ENCODE measurements around the gene CDK5RAP3. TPM values are rescaled to one million over a fixed set of nuclear protein-coding genes. Genes with fewer than 3 reads are reported as not detected.

CDK5RAP3 gene
- total and polyA plus RNA-seq, 2 experiments from 2014 or later, result 92.6 to 106 TPM

DNA sequence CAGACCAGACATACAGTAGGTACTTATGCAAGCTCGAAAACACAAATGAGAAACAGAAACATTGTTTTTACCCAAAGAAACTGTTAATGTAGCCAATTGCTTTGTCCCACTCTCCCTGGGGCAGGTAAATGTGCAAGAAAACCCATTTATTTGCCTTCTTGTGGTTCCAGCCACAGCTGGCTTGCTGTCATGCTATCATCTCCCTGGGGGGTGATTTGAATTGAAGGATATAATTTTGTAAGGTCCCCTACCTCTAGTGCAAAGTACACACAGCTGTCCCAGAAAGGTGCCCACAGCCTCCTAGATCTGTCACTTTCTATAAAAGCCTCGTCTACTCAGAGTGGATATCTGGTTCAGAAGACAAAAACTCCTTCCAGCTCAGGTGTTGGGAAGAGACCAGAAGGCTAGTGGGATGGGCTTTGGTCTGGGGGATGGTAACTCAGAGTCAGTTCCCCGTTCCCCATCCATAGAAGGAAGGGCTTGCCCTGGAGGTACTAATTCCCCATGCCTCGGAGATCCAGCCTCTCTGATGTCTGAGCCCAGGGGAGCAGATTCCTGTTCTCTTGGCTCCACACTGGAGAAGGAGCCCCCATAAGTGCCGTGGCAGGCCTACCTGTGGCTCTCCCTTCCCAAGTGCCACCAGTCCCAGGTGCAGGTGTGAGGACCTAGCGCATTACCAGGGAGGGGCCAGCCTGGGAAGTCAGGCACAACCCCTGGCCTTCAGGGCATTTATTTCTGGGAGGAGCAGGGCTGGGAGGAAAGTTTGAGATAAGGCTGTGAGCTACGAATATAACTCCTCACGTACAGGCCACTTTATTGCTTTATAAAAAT is 10.9 kb upstream of the CDK5RAP3 start:
- Mint-ChIP-seq H3K4me3 (no peak overlapping the region), H3K4me1 (peaks cover 36% of the 10 kb centered on the region), H3K9me3 (peaks cover 2% of the 10 kb centered on the region; the same call in 1 of the 3 replicates), H3K27ac (no peak overlapping the region), H3K36me3 (ENCODE audit: low read depth) (no peaks in the 10 kb centered on the region), H3K27me3 (ENCODE audit: insufficient read depth, low read depth, poor library complexity) (peaks cover 6% of the 10 kb centered on the region)
- Histone ChIP-seq H3F3A (replicated peaks; ENCODE audit: low read depth) (no peaks in the 10 kb centered on the region), H3K36me3 (ENCODE audit: insufficient read depth) (no peaks in the 10 kb centered on the region), H3K27ac (ENCODE audit: low read depth) (no peak overlapping the region), H3K4me1 (ENCODE audit: insufficient read depth) (peaks cover 21% of the 10 kb centered on the region), H3K79me2 (replicated peaks; ENCODE audit: insufficient read depth) (no peaks in the 10 kb centered on the region), H3K4me3 (no peak overlapping the region), H3K9me2 (ENCODE audit: insufficient read depth) (no peaks in the 10 kb centered on the region), H2AFZ (no peak overlapping the region), H4K20me1 (replicated peaks; ENCODE audit: insufficient read depth) (no peaks in the 10 kb centered on the region), H3K27me3 (ENCODE audit: insufficient read depth) (no peaks in the 10 kb centered on the region), H3K4me2 (no peak overlapping the region)
- no peak for ATAC-seq
- no peak for DNase-seq (ENCODE audit: low spot score)
- TF ChIP-seq CREB1 (CRISPR knock-in tag; IDR thresholded peaks at IDR 0.05; ENCODE audit: low read depth) (no peak), NANOG (IDR thresholded peaks at IDR 0.05; ENCODE audit: borderline replicate concordance) (no peak), ETS1 (IDR thresholded peaks at IDR 0.05) (no peak), EZH2phosphoT487 (IDR thresholded peaks at IDR 0.05; ENCODE audit: unreplicated experiment) (no peak)
- TF ChIP-seq, protein P1, sequence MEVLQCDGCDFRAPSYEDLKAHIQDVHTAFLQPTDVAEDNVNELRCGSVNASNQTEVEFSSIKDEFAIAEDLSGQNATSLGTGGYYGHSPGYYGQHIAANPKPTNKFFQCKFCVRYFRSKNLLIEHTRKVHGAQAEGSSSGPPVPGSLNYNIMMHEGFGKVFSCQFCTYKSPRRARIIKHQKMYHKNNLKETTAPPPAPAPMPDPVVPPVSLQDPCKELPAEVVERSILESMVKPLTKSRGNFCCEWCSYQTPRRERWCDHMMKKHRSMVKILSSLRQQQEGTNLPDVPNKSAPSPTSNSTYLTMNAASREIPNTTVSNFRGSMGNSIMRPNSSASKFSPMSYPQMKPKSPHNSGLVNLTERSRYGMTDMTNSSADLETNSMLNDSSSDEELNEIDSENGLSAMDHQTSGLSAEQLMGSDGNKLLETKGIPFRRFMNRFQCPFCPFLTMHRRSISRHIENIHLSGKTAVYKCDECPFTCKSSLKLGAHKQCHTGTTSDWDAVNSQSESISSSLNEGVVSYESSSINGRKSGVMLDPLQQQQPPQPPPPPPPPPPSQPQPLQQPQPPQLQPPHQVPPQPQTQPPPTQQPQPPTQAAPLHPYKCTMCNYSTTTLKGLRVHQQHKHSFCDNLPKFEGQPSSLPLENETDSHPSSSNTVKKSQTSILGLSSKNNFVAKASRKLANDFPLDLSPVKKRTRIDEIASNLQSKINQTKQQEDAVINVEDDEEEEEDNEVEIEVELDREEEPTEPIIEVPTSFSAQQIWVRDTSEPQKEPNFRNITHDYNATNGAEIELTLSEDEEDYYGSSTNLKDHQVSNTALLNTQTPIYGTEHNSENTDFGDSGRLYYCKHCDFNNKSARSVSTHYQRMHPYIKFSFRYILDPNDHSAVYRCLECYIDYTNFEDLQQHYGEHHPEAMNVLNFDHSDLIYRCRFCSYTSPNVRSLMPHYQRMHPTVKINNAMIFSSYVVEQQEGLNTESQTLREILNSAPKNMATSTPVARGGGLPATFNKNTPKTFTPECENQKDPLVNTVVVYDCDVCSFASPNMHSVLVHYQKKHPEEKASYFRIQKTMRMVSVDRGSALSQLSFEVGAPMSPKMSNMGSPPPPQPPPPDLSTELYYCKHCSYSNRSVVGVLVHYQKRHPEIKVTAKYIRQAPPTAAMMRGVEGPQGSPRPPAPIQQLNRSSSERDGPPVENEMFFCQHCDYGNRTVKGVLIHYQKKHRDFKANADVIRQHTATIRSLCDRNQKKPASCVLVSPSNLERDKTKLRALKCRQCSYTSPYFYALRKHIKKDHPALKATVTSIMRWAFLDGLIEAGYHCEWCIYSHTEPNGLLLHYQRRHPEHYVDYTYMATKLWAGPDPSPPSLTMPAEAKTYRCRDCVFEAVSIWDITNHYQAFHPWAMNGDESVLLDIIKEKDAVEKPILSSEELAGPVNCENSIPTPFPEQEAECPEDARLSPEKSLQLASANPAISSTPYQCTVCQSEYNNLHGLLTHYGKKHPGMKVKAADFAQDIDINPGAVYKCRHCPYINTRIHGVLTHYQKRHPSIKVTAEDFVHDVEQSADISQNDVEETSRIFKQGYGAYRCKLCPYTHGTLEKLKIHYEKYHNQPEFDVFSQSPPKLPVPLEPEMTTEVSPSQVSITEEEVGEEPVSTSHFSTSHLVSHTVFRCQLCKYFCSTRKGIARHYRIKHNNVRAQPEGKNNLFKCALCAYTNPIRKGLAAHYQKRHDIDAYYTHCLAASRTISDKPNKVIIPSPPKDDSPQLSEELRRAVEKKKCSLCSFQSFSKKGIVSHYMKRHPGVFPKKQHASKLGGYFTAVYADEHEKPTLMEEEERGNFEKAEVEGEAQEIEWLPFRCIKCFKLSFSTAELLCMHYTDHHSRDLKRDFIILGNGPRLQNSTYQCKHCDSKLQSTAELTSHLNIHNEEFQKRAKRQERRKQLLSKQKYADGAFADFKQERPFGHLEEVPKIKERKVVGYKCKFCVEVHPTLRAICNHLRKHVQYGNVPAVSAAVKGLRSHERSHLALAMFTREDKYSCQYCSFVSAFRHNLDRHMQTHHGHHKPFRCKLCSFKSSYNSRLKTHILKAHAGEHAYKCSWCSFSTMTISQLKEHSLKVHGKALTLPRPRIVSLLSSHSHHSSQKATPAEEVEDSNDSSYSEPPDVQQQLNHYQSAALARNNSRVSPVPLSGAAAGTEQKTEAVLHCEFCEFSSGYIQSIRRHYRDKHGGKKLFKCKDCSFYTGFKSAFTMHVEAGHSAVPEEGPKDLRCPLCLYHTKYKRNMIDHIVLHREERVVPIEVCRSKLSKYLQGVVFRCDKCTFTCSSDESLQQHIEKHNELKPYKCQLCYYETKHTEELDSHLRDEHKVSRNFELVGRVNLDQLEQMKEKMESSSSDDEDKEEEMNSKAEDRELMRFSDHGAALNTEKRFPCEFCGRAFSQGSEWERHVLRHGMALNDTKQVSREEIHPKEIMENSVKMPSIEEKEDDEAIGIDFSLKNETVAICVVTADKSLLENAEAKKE (CRISPR knock-in tag; IDR thresholded peaks at IDR 0.05), result no peak
- TF ChIP-seq, protein P2, sequence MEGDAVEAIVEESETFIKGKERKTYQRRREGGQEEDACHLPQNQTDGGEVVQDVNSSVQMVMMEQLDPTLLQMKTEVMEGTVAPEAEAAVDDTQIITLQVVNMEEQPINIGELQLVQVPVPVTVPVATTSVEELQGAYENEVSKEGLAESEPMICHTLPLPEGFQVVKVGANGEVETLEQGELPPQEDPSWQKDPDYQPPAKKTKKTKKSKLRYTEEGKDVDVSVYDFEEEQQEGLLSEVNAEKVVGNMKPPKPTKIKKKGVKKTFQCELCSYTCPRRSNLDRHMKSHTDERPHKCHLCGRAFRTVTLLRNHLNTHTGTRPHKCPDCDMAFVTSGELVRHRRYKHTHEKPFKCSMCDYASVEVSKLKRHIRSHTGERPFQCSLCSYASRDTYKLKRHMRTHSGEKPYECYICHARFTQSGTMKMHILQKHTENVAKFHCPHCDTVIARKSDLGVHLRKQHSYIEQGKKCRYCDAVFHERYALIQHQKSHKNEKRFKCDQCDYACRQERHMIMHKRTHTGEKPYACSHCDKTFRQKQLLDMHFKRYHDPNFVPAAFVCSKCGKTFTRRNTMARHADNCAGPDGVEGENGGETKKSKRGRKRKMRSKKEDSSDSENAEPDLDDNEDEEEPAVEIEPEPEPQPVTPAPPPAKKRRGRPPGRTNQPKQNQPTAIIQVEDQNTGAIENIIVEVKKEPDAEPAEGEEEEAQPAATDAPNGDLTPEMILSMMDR (conservative IDR thresholded peaks at IDR 0.05; ENCODE audit: low read depth in 2 of 2), result no peak
- TF ChIP-seq, protein P3, sequence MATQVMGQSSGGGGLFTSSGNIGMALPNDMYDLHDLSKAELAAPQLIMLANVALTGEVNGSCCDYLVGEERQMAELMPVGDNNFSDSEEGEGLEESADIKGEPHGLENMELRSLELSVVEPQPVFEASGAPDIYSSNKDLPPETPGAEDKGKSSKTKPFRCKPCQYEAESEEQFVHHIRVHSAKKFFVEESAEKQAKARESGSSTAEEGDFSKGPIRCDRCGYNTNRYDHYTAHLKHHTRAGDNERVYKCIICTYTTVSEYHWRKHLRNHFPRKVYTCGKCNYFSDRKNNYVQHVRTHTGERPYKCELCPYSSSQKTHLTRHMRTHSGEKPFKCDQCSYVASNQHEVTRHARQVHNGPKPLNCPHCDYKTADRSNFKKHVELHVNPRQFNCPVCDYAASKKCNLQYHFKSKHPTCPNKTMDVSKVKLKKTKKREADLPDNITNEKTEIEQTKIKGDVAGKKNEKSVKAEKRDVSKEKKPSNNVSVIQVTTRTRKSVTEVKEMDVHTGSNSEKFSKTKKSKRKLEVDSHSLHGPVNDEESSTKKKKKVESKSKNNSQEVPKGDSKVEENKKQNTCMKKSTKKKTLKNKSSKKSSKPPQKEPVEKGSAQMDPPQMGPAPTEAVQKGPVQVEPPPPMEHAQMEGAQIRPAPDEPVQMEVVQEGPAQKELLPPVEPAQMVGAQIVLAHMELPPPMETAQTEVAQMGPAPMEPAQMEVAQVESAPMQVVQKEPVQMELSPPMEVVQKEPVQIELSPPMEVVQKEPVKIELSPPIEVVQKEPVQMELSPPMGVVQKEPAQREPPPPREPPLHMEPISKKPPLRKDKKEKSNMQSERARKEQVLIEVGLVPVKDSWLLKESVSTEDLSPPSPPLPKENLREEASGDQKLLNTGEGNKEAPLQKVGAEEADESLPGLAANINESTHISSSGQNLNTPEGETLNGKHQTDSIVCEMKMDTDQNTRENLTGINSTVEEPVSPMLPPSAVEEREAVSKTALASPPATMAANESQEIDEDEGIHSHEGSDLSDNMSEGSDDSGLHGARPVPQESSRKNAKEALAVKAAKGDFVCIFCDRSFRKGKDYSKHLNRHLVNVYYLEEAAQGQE (IDR thresholded peaks at IDR 0.05; ENCODE audit: unreplicated experiment), result no peak
